DND-41 (cell line): Measurements from ENCODE around the gene RAMP3.

Experiments
- ATAC-seq: fragments of 200-7000 bp; cut with Tn5 transposase; 3 replicates; pipeline ENCODE4 v1.9.1; 2021; ENCODE audit warnings: low read depth; ENCODE audit not compliant: insufficient read depth
- DNase-seq: peaks from one replicate; pipeline ENCODE4 v3.0.0-alpha.2; 2020
- H2AFZ ChIP-seq: 2 replicates; pipeline ENCODE4 v1.6.0; 2012; ENCODE audit warnings: low read depth, low read length
- H3K27ac ChIP-seq: 2 replicates; pipeline ENCODE4 v1.5.1; 2012; ENCODE audit warnings: low read length, inconsistent platforms
- H3K27me3 ChIP-seq: fragments of 200-600 bp; sonication (generic); 2 replicates; pipeline ENCODE4 v1.6.0; 2012; ENCODE audit warnings: low read length, mild to moderate bottlenecking, inconsistent platforms; ENCODE audit not compliant: insufficient read depth, poor library complexity
- H3K36me3 ChIP-seq: 2 replicates; pipeline ENCODE4 v1.5.1; 2012; ENCODE audit warnings: low read length, inconsistent platforms; ENCODE audit not compliant: insufficient read depth
- H3K4me1 ChIP-seq: 2 replicates; pipeline ENCODE4 v1.5.1; 2012; ENCODE audit warnings: mild to moderate bottlenecking, low read length; ENCODE audit not compliant: insufficient read depth
- H3K4me2 ChIP-seq: 2 replicates; pipeline ENCODE4 v1.6.0; 2012; ENCODE audit warnings: mild to moderate bottlenecking, moderate library complexity, low read length, inconsistent platforms; ENCODE audit not compliant: insufficient read depth
- H3K4me3 ChIP-seq, 2 experiments: fragments of 200-600 bp in 1 of 2; shearing (Covaris generic) in 1 of 2; 2 replicates each; pipeline ENCODE4 v1.5.1; 2012 to 2016; ENCODE audit warnings: inconsistent platforms in 2 of 2, low read length in 2 of 2, mild to moderate bottlenecking in 2 of 2, low read depth in 1 of 2, moderate library complexity in 1 of 2
- H3K79me2 ChIP-seq: 2 replicates; pipeline ENCODE4 v1.6.0; 2012; ENCODE audit warnings: low read length, inconsistent platforms; ENCODE audit not compliant: insufficient read depth
- H3K9ac ChIP-seq: 2 replicates; pipeline ENCODE4 v1.6.0; 2012; ENCODE audit warnings: low read depth, mild to moderate bottlenecking, inconsistent platforms, low read length, moderate library complexity
- H3K9me3 ChIP-seq: 2 replicates; pipeline ENCODE4 v1.5.1; 2012; ENCODE audit warnings: low read length, moderate library complexity, mild to moderate bottlenecking, inconsistent platforms; ENCODE audit not compliant: insufficient read depth, severe bottlenecking
- H4K20me1 ChIP-seq: 2 replicates; pipeline ENCODE4 v1.6.0; 2012; ENCODE audit warnings: low read length; ENCODE audit not compliant: insufficient read depth
- CTCF ChIP-seq: IDR thresholded peaks from 2 replicates; pipeline ENCODE4 v1.5.1; 2012; ENCODE audit warnings: borderline replicate concordance, low read length, moderate library complexity, mild to moderate bottlenecking; ENCODE audit not compliant: poor library complexity, severe bottlenecking; ENCODE audit errors: extremely low read depth
- EZH2 ChIP-seq: IDR thresholded peaks from 3 replicates; pipeline ENCODE4 v1.6.1; 2012; ENCODE audit warnings: borderline replicate concordance, low read depth, mild to moderate bottlenecking, moderate library complexity, low read length, inconsistent platforms; ENCODE audit not compliant: severe bottlenecking

RAMP3 gene

GRCh38 chr7:45176091-45176490 lies 18.5 kb downstream of the RAMP3 start:
- H3K9me3 ChIP-seq: no peaks in the 10 kb centered on the region
- no peak for TF ChIP-seq EZH2
- TF ChIP-seq CTCF: no peak
- no peaks in the 10 kb centered on the region for H3K79me2 ChIP-seq
- H3K27ac ChIP-seq: no peak overlapping the region
- DNase-seq (no peak), ATAC-seq (no peak)
- peaks cover 3% of the 10 kb centered on the region; the same call in 1 of the 2 replicates for H4K20me1 ChIP-seq
- no peak overlapping the region for H3K9ac ChIP-seq
- H3K27me3 ChIP-seq: peaks cover 4% of the 10 kb centered on the region
- no peak overlapping the region for H3K4me2 ChIP-seq
- no peaks in the 10 kb centered on the region for H3K4me1 ChIP-seq
- no peak overlapping the region for H2AFZ ChIP-seq
- H3K4me3 ChIP-seq: no peak overlapping the region
- no peaks in the 10 kb centered on the region for H3K36me3 ChIP-seq

GRCh38 chr7:45176886-45177731 lies 19.5 kb downstream of the RAMP3 start:
- ATAC-seq: no peak
- H3K4me3 ChIP-seq: no peak overlapping the region
- no peak overlapping the region for H3K9ac ChIP-seq
- no peak overlapping the region for H2AFZ ChIP-seq
- no peak for DNase-seq
- no peak overlapping the region for H3K4me2 ChIP-seq
- no peak for TF ChIP-seq CTCF
- no peak for TF ChIP-seq EZH2
- peaks cover 3% of the 10 kb centered on the region; the same call in 1 of the 2 replicates for H4K20me1 ChIP-seq
- H3K27me3 ChIP-seq: peaks cover 4% of the 10 kb centered on the region
- no peaks in the 10 kb centered on the region for H3K9me3 ChIP-seq
- no peaks in the 10 kb centered on the region for H3K4me1 ChIP-seq
- H3K79me2 ChIP-seq: no peaks in the 10 kb centered on the region
- H3K27ac ChIP-seq: no peak overlapping the region
- no peaks in the 10 kb centered on the region for H3K36me3 ChIP-seq

- Histone ChIP-seq H3K4me3 (no peak overlapping the region), H3K9me3 (no peaks in the 10 kb centered on the region), H3K27me3 (peaks cover 4% of the 10 kb centered on the region), H3K9ac (no peak overlapping the region), H3K4me1 (no peaks in the 10 kb centered on the region), H3K36me3 (no peaks in the 10 kb centered on the region), H4K20me1 (peaks cover 3% of the 10 kb centered on the region; the same call in 1 of the 2 replicates), H3K79me2 (no peaks in the 10 kb centered on the region), H3K4me2 (no peak overlapping the region), H3K27ac (no peak overlapping the region), H2AFZ (no peak overlapping the region)
- TF ChIP-seq CTCF (no peak), EZH2 (no peak)
- no peak for ATAC-seq
- no peak for DNase-seq
Measured at GRCh38 chr7:45177801-45178200, 20.2 kb downstream of the RAMP3 start.
